ENCODE results near the gene PHF10.

PHF10 gene

GRCh38 chr6:169755162-169755561 is 30.9 kb upstream of the PHF10 start:
- TF ChIP-seq TAF1 (IDR thresholded peaks at IDR 0.05; ENCODE audit: borderline replicate concordance, insufficient read depth, low read length) (no peak), SIN3A (IDR thresholded peaks at IDR 0.05; ENCODE audit: borderline replicate concordance, insufficient read depth, low read length) (no peak), POLR2AphosphoS5 (IDR thresholded peaks at IDR 0.05; ENCODE audit: low read depth, low read length) (no peak)

- TF ChIP-seq POLR2AphosphoS5 (IDR thresholded peaks at IDR 0.05; ENCODE audit: low read depth, low read length): no peak
- no peak for TF ChIP-seq FOXP2 (optimal IDR thresholded peaks at IDR 0.05; ENCODE audit: borderline replicate concordance, extremely low read depth, extremely low read length, insufficient read depth)
Observed at GRCh38 chr6:169752074-169752623, 27.8 kb upstream of the PHF10 start.

GRCh38 chr6:169751242-169752073 is 27.2 kb upstream of the PHF10 start, which contains the start of the genes DYNLT2 and ERMARD:
Gene DYNLT2, minus strand, starts transcription at chr6:169751572. Its CDS starts 114 bp downstream, at chr6:169751458.
Gene ERMARD, plus strand, starts transcription at chr6:169751622. Its CDS starts 36 bp downstream, at chr6:169751658.
- TF ChIP-seq FOXP2 (optimal IDR thresholded peaks at IDR 0.05; ENCODE audit: borderline replicate concordance, extremely low read depth, extremely low read length, insufficient read depth) (peak; percentile 89), REST (IDR thresholded peaks at IDR 0.05; ENCODE audit: insufficient read depth in 1 of 2, low read depth in 2 of 2, low read length in 2 of 2) (peak in 1 of 2 experiments; percentile 59; a peak in 1 of 4 replicates), TAF1 (IDR thresholded peaks at IDR 0.05; ENCODE audit: borderline replicate concordance, insufficient read depth, low read length) (peak; percentile 88; the same call in 1 of the 2 replicates), SIN3A (IDR thresholded peaks at IDR 0.05; ENCODE audit: borderline replicate concordance, insufficient read depth, low read length) (peak; percentile 60; the same call in 1 of the 2 replicates), POLR2AphosphoS5 (IDR thresholded peaks at IDR 0.05; ENCODE audit: low read depth, low read length) (peak; percentile 96)

GRCh38 chr6:169746556-169746955 is 22.3 kb upstream of the PHF10 start:
- TF ChIP-seq FOXP2 (optimal IDR thresholded peaks at IDR 0.05; ENCODE audit: borderline replicate concordance, extremely low read depth, extremely low read length, insufficient read depth) (no peak), SIN3A (IDR thresholded peaks at IDR 0.05; ENCODE audit: borderline replicate concordance, insufficient read depth, low read length) (no peak), TAF1 (IDR thresholded peaks at IDR 0.05; ENCODE audit: borderline replicate concordance, insufficient read depth, low read length) (no peak)

- TF ChIP-seq POLR2AphosphoS5 (IDR thresholded peaks at IDR 0.05; ENCODE audit: low read depth, low read length): no peak
- no peak for TF ChIP-seq REST (IDR thresholded peaks at IDR 0.05; ENCODE audit: insufficient read depth in 1 of 2, low read depth in 2 of 2, low read length in 2 of 2)
- no peak for TF ChIP-seq SIN3A (IDR thresholded peaks at IDR 0.05; ENCODE audit: borderline replicate concordance, insufficient read depth, low read length)
- no peak for TF ChIP-seq TAF1 (IDR thresholded peaks at IDR 0.05; ENCODE audit: borderline replicate concordance, insufficient read depth, low read length)
- no peak for TF ChIP-seq FOXP2 (optimal IDR thresholded peaks at IDR 0.05; ENCODE audit: borderline replicate concordance, extremely low read depth, extremely low read length, insufficient read depth)
Observed at GRCh38 chr6:169745405-169745804, 21.1 kb upstream of the PHF10 start.

- TF ChIP-seq FOXP2 (optimal IDR thresholded peaks at IDR 0.05; ENCODE audit: borderline replicate concordance, extremely low read depth, extremely low read length, insufficient read depth) (no peak), REST (IDR thresholded peaks at IDR 0.05; ENCODE audit: insufficient read depth in 1 of 2, low read depth in 2 of 2, low read length in 2 of 2) (no peak)
Observed at GRCh38 chr6:169741344-169741743, 17.0 kb upstream of the PHF10 start.
